ENCODE results near the gene ZNF10.

The ZNF10 gene

GRCh38 chr12:133130038-133130807 lies at the start of gene ZNF10, which contains the start of gene ZNF891:
ZNF10 (plus strand) TSS chr12:133130627; CDS start chr12:133144493, 13,866 bp downstream.
ZNF891 (minus strand) TSS chr12:133130274; CDS start chr12:133121918, 8,356 bp downstream.
- no peaks in the 10 kb centered on the region for H3K27me3 Mint-ChIP-seq
- H3K4me3 Mint-ChIP-seq: peak within 1 kb of the TSS; percentile 96
- H3K4me1 Mint-ChIP-seq: peaks cover 11% of the 10 kb centered on the region
- peak; percentile 80 for ATAC-seq (ENCODE audit: low read depth)
- H3K36me3 Mint-ChIP-seq: peaks cover 39% of the 10 kb centered on the region
- H3K27ac Mint-ChIP-seq: peak within 1 kb of the TSS; percentile 99
- DNase-seq (ENCODE audit: low spot score in 2 of 2): peak; percentile 98 to 99
- peaks cover 13% of the 10 kb centered on the region for H3K9me3 Mint-ChIP-seq

DNA sequence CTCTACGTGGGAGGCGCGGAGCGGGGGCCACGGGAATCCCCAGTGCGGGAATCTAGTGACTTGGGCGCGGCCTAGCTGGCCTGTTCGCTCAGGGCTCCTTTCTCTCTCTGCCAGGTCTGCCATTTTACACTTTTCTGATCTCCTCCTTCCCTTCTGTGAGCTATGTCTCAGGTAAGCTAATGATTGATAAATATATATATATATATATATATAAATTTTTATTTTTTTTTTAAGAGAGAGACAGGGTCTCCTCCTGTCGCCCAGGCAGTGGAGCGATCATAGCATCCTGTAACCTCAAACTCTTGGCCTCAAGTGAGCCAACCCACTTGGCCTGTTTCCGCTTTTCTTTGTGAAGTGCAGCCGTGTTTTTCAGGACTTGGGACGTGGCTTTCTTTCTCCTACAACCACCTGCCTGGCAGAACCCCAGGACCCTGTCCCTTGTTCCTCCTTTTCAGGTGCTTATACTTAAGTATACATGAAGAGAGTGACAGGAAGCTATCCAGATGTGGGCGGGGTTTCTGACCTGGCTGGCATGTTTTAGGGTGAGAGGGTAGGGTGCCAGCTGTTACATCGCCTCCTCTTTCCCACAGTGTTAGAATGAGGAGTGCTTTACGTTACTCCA lies 49.2 kb upstream of the ZNF10 start:
- Mint-ChIP-seq H3K9me3 (peaks cover 19% of the 10 kb centered on the region), H3K27me3 (no peaks in the 10 kb centered on the region), H3K27ac (no peak overlapping the region), H3K36me3 (peaks cover 41% of the 10 kb centered on the region), H3K4me1 (peaks cover 3% of the 10 kb centered on the region), H3K4me3 (no peak overlapping the region)
- DNase-seq (ENCODE audit: low spot score in 2 of 2) (no peak), ATAC-seq (ENCODE audit: low read depth) (no peak)

- Mint-ChIP-seq H3K4me1 (peaks cover 3% of the 10 kb centered on the region), H3K9me3 (peaks cover 15% of the 10 kb centered on the region), H3K36me3 (peaks cover 50% of the 10 kb centered on the region), H3K27ac (no peak overlapping the region), H3K4me3 (no peak overlapping the region), H3K27me3 (no peaks in the 10 kb centered on the region)
- DNase-seq (ENCODE audit: low spot score in 2 of 2) (no peak), ATAC-seq (ENCODE audit: low read depth) (no peak)
These were observed 47.1 kb upstream of the ZNF10 start for GRCh38 chr12:133083345-133083744.

GRCh38 chr12:133105620-133106019 lies 24.8 kb upstream of the ZNF10 start:
- DNase-seq (ENCODE audit: low spot score in 2 of 2): no peak
- H3K27me3 Mint-ChIP-seq: no peaks in the 10 kb centered on the region
- H3K4me1 Mint-ChIP-seq: no peaks in the 10 kb centered on the region
- H3K27ac Mint-ChIP-seq: no peak overlapping the region
- H3K4me3 Mint-ChIP-seq: no peak overlapping the region
- peaks cover 54% of the 10 kb centered on the region for H3K36me3 Mint-ChIP-seq
- ATAC-seq (ENCODE audit: low read depth): no peak
- H3K9me3 Mint-ChIP-seq: peaks cover 15% of the 10 kb centered on the region

DNA sequence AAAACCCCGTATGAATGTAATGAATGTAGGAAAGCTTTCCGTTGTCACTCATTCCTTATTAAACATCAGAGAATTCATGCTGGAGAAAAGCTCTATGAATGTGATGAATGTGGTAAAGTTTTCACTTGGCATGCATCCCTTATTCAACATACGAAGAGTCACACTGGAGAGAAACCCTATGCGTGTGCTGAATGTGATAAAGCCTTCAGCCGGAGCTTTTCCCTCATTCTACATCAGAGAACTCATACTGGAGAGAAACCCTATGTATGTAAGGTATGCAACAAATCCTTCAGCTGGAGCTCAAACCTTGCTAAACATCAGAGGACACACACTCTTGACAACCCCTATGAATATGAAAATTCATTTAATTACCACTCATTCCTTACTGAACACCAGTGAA lies 24.2 kb upstream of the ZNF10 start:
- no peaks in the 10 kb centered on the region for H3K27me3 Mint-ChIP-seq
- H3K27ac Mint-ChIP-seq: no peak overlapping the region
- H3K36me3 Mint-ChIP-seq: peaks cover 54% of the 10 kb centered on the region
- no peak for DNase-seq (ENCODE audit: low spot score in 2 of 2)
- H3K4me1 Mint-ChIP-seq: no peaks in the 10 kb centered on the region
- H3K9me3 Mint-ChIP-seq: peaks cover 13% of the 10 kb centered on the region
- H3K4me3 Mint-ChIP-seq: no peak overlapping the region
- ATAC-seq (ENCODE audit: low read depth): no peak

DNA sequence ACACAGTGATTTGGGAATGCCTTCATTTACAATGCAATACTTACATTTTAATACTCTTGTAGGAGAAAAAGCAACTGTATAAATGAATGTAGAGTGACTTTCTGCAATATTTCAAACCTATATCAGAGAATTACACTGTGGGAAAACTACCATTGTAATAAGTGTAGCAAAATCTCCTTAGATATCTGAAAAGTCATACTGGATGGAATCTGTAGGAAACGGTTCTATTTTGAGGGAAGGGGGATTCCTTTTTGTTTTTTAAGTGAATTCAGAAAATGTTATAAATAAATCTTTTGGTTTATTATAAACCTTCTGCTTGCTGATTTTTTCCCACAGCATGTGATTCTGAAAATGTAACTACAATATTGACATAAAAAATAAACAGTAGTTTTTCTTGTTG lies 23.3 kb upstream of the ZNF10 start:
- DNase-seq (ENCODE audit: low spot score in 2 of 2) (no peak), ATAC-seq (ENCODE audit: low read depth) (no peak)
- Mint-ChIP-seq H3K36me3 (peaks cover 53% of the 10 kb centered on the region), H3K27ac (no peak overlapping the region), H3K4me1 (no peaks in the 10 kb centered on the region), H3K4me3 (no peak overlapping the region), H3K9me3 (peaks cover 12% of the 10 kb centered on the region), H3K27me3 (no peaks in the 10 kb centered on the region)

DNA sequence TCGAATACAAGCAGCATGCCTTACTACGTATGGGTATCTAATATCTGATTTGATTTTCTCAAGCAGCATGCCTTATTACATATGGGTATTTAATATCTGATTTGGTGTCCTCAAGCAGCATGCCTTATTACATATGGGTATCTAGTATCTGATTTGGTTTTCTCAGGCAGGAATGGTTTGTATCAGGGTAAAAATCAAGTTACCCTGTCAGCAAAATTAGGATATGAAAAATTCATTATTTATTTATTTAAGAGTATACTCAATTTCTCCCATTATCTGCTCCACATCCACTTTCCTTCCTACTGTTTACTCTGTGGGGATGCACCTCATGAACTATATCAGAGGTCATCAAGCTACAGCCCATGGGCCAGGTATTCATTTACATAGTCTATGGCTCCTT lies 22.3 kb upstream of the ZNF10 start:
- DNase-seq (ENCODE audit: low spot score in 2 of 2) (no peak), ATAC-seq (ENCODE audit: low read depth) (no peak)
- H3K4me1 Mint-ChIP-seq: no peaks in the 10 kb centered on the region
- peaks cover 11% of the 10 kb centered on the region for H3K9me3 Mint-ChIP-seq
- no peaks in the 10 kb centered on the region for H3K27me3 Mint-ChIP-seq
- peaks cover 48% of the 10 kb centered on the region for H3K36me3 Mint-ChIP-seq
- no peak overlapping the region for H3K27ac Mint-ChIP-seq
- H3K4me3 Mint-ChIP-seq: no peak overlapping the region

- Mint-ChIP-seq H3K4me3 (no peak overlapping the region), H3K36me3 (peaks cover 49% of the 10 kb centered on the region), H3K27me3 (no peaks in the 10 kb centered on the region), H3K27ac (no peak overlapping the region), H3K4me1 (peaks cover 4% of the 10 kb centered on the region), H3K9me3 (peaks cover 28% of the 10 kb centered on the region)
- DNase-seq (ENCODE audit: low spot score in 2 of 2) (no peak), ATAC-seq (ENCODE audit: low read depth) (no peak)
These were observed 9.8 kb upstream of the ZNF10 start for GRCh38 chr12:133120385-133121191.

DNA sequence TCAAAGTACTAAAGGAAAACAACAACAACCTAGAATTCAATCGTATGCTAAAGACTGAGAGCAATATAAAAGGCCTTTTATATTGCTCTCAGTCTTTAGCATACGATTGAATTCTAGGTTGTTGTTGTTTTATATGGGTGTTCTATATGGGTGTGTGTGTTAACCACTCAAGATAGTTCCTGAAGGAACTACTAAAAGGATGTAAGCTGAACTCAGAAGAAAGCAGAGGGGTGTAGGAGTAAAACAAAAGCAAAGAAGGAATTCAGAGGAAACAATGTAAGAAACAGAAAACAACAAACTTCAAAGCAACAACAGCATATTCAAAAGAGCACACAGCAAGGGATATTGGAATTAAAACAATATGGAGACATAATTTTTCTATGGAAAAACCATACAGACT lies 5.8 kb upstream of the ZNF10 start:
- no peak for ATAC-seq (ENCODE audit: low read depth)
- Mint-ChIP-seq H3K27me3 (no peaks in the 10 kb centered on the region), H3K9me3 (peaks cover 15% of the 10 kb centered on the region), H3K36me3 (peaks cover 44% of the 10 kb centered on the region), H3K27ac (no peak overlapping the region), H3K4me1 (peaks cover 5% of the 10 kb centered on the region), H3K4me3 (no peak overlapping the region)
- DNase-seq (ENCODE audit: low spot score in 2 of 2): no peak

DNA sequence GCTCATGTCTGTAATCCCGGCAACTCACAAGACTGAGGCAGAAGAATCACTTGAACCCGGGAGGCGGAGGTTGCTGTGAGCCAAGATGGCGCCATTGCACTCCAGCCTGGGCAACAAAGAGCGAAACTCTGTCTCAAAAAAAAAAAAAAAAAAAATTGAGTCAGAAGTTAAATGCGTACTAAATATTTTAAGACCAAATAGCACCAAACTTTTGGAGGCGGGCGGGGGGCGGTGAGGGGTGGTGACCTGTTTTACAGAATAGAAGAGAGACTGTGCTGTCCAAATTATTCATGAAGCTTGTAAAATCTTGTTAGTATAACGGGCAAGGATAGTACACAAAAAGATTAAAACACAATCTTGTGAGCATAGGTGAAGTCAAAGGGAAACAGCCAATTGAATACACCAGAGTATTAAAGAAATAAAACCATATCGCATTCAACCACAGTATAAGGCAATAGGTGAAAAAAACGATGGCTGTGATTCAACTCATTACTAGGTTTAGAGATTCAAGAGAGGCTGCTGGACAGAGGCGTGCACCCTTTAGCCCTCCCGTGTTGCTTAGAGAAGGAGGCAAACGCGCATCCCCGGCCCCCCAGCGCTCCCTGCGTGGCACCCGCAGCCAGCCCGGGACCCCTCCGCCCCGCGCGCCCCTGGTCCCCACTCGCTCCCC lies 924 bp upstream of the ZNF10 start:
- Mint-ChIP-seq H3K9me3 (peaks cover 12% of the 10 kb centered on the region), H3K4me1 (peaks cover 9% of the 10 kb centered on the region)
- ATAC-seq (ENCODE audit: low read depth): peak; percentile 2

GRCh38 chr12:133130808-133131128 lies 341 bp downstream of the ZNF10 start:
- DNase-seq (ENCODE audit: low spot score in 2 of 2) (peak in 1 of 2 donors; percentile 70), ATAC-seq (ENCODE audit: low read depth) (peak; percentile 33)
- Mint-ChIP-seq H3K9me3 (peaks cover 16% of the 10 kb centered on the region), H3K27me3 (no peaks in the 10 kb centered on the region), H3K4me3 (peak overlapping the region; percentile 96), H3K4me1 (peaks cover 11% of the 10 kb centered on the region), H3K27ac (peak overlapping the region; percentile 99), H3K36me3 (peaks cover 41% of the 10 kb centered on the region)

More for the DNA sequence above, 924 bp upstream of the ZNF10 start:
- no peaks in the 10 kb centered on the region for H3K27me3 Mint-ChIP-seq
- DNase-seq (ENCODE audit: low spot score in 2 of 2): no peak
- peaks cover 37% of the 10 kb centered on the region for H3K36me3 Mint-ChIP-seq
- peak overlapping the region; percentile 96 for H3K4me3 Mint-ChIP-seq
- H3K27ac Mint-ChIP-seq: peak overlapping the region; percentile 99

- DNase-seq (ENCODE audit: low spot score in 2 of 2): no peak
- Mint-ChIP-seq H3K9me3 (peaks cover 32% of the 10 kb centered on the region), H3K27ac (no peak overlapping the region), H3K4me1 (peaks cover 7% of the 10 kb centered on the region), H3K4me3 (no peak overlapping the region), H3K27me3 (no peaks in the 10 kb centered on the region), H3K36me3 (peaks cover 61% of the 10 kb centered on the region)
- no peak for ATAC-seq (ENCODE audit: low read depth)
These were observed 5.3 kb downstream of the ZNF10 start for GRCh38 chr12:133135747-133136146.

DNA sequence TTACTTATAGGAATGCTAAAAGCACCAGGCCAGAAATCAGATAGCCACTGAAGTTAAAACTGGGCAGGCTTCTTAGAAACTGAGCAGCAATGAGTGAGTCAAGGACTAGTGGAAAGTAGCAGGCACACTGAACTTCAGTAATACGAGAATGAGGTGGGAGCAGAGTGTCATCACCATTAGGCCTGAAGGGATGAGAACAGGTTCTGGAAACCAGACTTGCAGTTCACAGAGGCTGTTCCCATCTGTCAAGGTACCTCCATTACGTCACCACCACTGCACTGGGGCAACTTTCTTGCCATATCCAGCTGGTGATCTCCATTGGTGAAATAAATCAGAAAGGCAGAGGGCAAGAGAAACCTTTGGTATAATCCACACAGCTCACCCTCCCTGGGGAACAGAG lies 15.6 kb downstream of the ZNF10 start:
- Mint-ChIP-seq H3K4me1 (no peaks in the 10 kb centered on the region), H3K9me3 (peaks cover 34% of the 10 kb centered on the region), H3K27ac (no peak overlapping the region), H3K27me3 (no peaks in the 10 kb centered on the region), H3K4me3 (no peak overlapping the region), H3K36me3 (peaks cover 63% of the 10 kb centered on the region)
- DNase-seq (ENCODE audit: low spot score in 2 of 2) (no peak), ATAC-seq (ENCODE audit: low read depth) (no peak)
